GM12878 (cell line): ENCODE measurements around the gene TRIM37. TPM values are rescaled to one million over a fixed set of nuclear protein-coding genes. Genes with fewer than 3 reads are reported as not detected.

Experiments used
- ATAC-seq: fragments of 200-7000 bp; cut with Tn5 transposase; 3 replicates; pipeline ENCODE4 v1.9.1; 2020; ENCODE audit warnings: mild to moderate bottlenecking, moderate library complexity
- BruUV-seq: library from RNA; stranded (reverse); fragments of 400-500 nt; replicated peaks from 2 replicates; lab custom pipeline; 2021; lab: Mats Ljungman, UMichigan
- CTCF ChIA-PET: fragments of 300-600 bp; sonication (Branson Sonifier 250); formaldehyde crosslinking; extraction: SDS; loops from one replicate; lab custom pipeline; 2021; ENCODE audit warnings: inconsistent platforms; lab: Yijun Ruan, JAX
- POLR2A ChIA-PET: fragments of 350-600 bp; formaldehyde crosslinking; extraction: SDS; loops from one replicate; lab custom pipeline; 2021; ENCODE audit warnings: inconsistent platforms; lab: Charles Lee
- RAD21 ChIA-PET: fragments of 300-600 bp; sonication (Branson Sonifier 250); formaldehyde crosslinking; loops from one replicate; lab custom pipeline; 2023; ENCODE audit warnings: antibody characterized with exemption; ENCODE audit not compliant: unreplicated experiment; lab: Charles Lee
- SMC1A ChIA-PET: fragments of 300-600 bp; sonication (Branson Sonifier 250); formaldehyde crosslinking; loops from one replicate; lab custom pipeline; 2023; ENCODE audit not compliant: unreplicated experiment, uncharacterized antibody; lab: Charles Lee
- DNase-seq: peaks from one replicate; pipeline ENCODE4 v3.0.0-alpha.2; 2011; ENCODE audit warnings: low read depth, low spot score
- FAIRE-seq: peaks from 3 replicates; lab custom pipeline; 2011; peaks lifted over from hg19 to GRCh38; lab: Jason Lieb, UNC
- H2AFZ ChIP-seq: 2 replicates; pipeline ENCODE4 v1.6.0; 2011; ENCODE audit warnings: low read depth, low read length, control low read depth; ENCODE audit not compliant: control insufficient read depth
- H3K27ac ChIP-seq: 2 replicates; pipeline ENCODE4 v1.5.1; 2011; ENCODE audit warnings: control low read depth; ENCODE audit not compliant: control insufficient read depth, insufficient read depth
- H3K27me3 ChIP-seq, 2 experiments: replicated peaks in 1 of 2; 2 replicates each; pipeline versions ENCODE4 v1.6.0 to v1.6.1; 2011; ENCODE audit warnings: low read length in 1 of 2; ENCODE audit not compliant: control insufficient read depth in 2 of 2, insufficient read depth in 2 of 2
- H3K36me3 ChIP-seq, 2 experiments: 2 replicates each; pipeline ENCODE4 v1.5.1; 2011; ENCODE audit warnings: low read length in 1 of 2; ENCODE audit not compliant: control insufficient read depth in 2 of 2, insufficient read depth in 2 of 2
- H3K4me1 ChIP-seq: 2 replicates; pipeline ENCODE4 v1.6.1; 2011; ENCODE audit warnings: mild to moderate bottlenecking, low read length, moderate library complexity, mixed read lengths; ENCODE audit not compliant: control insufficient read depth, insufficient read depth
- H3K4me2 ChIP-seq: 2 replicates; pipeline ENCODE4 v1.6.0; 2011; ENCODE audit warnings: control low read depth; ENCODE audit not compliant: control insufficient read depth, insufficient read depth
- H3K4me3 ChIP-seq: fragments of 200-600 bp; sonication (generic); 2 replicates; pipeline ENCODE4 v1.5.1; 2016
- H3K79me2 ChIP-seq: 2 replicates; pipeline ENCODE4 v1.6.0; 2011; ENCODE audit warnings: low read length; ENCODE audit not compliant: control insufficient read depth, insufficient read depth
- H3K9ac ChIP-seq: 2 replicates; pipeline ENCODE4 v1.8.0; 2011; ENCODE audit warnings: low read length, control low read depth, mixed read lengths; ENCODE audit not compliant: control insufficient read depth, insufficient read depth
- H3K9me3 ChIP-seq: replicated peaks from 3 replicates; pipeline ENCODE4 v1.5.1; 2011; ENCODE audit warnings: mild to moderate bottlenecking, low read length; ENCODE audit not compliant: control insufficient read depth, insufficient read depth
- H4K20me1 ChIP-seq: 2 replicates; pipeline ENCODE4 v1.6.0; 2011; ENCODE audit not compliant: control insufficient read depth, insufficient read depth
- ATF7 ChIP-seq: fragments of 450-650 bp; IDR thresholded peaks from 2 replicates; pipeline ENCODE4 v1.6.1; 2016; ENCODE audit warnings: low read depth, mild to moderate bottlenecking
- BRCA1 ChIP-seq: IDR thresholded peaks from 2 replicates; pipeline ENCODE4 v1.6.1; 2011; ENCODE audit warnings: low read depth, low read length, improper control_type of control experiment
- CEBPB ChIP-seq, 2 experiments: fragments of 150-350 bp in 1 of 2; IDR thresholded peaks; 2 replicates each; pipeline ENCODE4 v1.6.1; 2012 to 2014; ENCODE audit warnings: low read depth in 2 of 2, low read length in 2 of 2, borderline replicate concordance in 1 of 2, inconsistent platforms in 1 of 2
- MYB ChIP-seq: fragments of 150-350 bp; IDR thresholded peaks from 2 replicates; pipeline ENCODE4 v1.6.1; 2014; ENCODE audit warnings: mild to moderate bottlenecking, low read depth, low read length, borderline replicate concordance
- NFIC ChIP-seq: IDR thresholded peaks from 2 replicates; pipeline ENCODE4 v1.6.1; 2012; ENCODE audit warnings: low read depth, mild to moderate bottlenecking, inconsistent platforms, low read length, moderate library complexity
- NR2F1 ChIP-seq: fragments of 450-650 bp; conservative IDR thresholded peaks from 2 replicates; pipeline ENCODE4 v1.6.1; 2017; ENCODE audit warnings: mild to moderate bottlenecking
- SKIL ChIP-seq: fragments of 450-650 bp; IDR thresholded peaks from 2 replicates; pipeline ENCODE4 v1.6.1; 2017; ENCODE audit warnings: mild to moderate bottlenecking, low read depth, inconsistent platforms; ENCODE audit not compliant: poor library complexity, severe bottlenecking
- SMC3 ChIP-seq: IDR thresholded peaks from 2 replicates; pipeline ENCODE4 v1.6.1; 2011; ENCODE audit warnings: low read length, improper control_type of control experiment, borderline replicate concordance
- SREBF1 ChIP-seq: IDR thresholded peaks from 2 replicates; pipeline ENCODE4 v1.6.1; 2012; ENCODE audit warnings: mild to moderate bottlenecking, low read length
- WRNIP1 ChIP-seq: IDR thresholded peaks from 2 replicates; pipeline ENCODE4 v1.6.1; 2011; ENCODE audit warnings: low read depth, low read length, improper control_type of control experiment, borderline replicate concordance
- ZNF24 ChIP-seq: fragments of 450-650 bp; IDR thresholded peaks from 2 replicates; pipeline ENCODE4 v1.6.1; 2017; ENCODE audit warnings: antibody characterized with exemption, mild to moderate bottlenecking
- ZNF592 ChIP-seq: fragments of 450-650 bp; IDR thresholded peaks from 2 replicates; pipeline ENCODE4 v1.6.1; 2017; ENCODE audit warnings: mild to moderate bottlenecking, moderate library complexity
- ZZZ3 ChIP-seq: IDR thresholded peaks from 2 replicates; pipeline ENCODE4 v1.6.1; 2011; ENCODE audit warnings: low read depth; ENCODE audit not compliant: control insufficient read depth, insufficient read length
- WGBS: methylation state at CpG from one replicate; pipeline ENCODE4 v1.1.6; 2016; ENCODE audit warnings: low lambda C conversion rate; ENCODE audit not compliant: insufficient replicate concordance, insufficient coverage; ENCODE audit errors: missing lambda C conversion rate; 5-methylcytosine and 5-hydroxymethylcytosine counted together
- in situ Hi-C: fragments of 300-500 bp; cut with MboI; formaldehyde crosslinking; loops from 9 replicates; pipeline ENCODE4 v1.14.3; 2018; ENCODE audit warnings: mixed read lengths
- intact Hi-C: fragments of 100-400 bp; cut with micrococcal nuclease; formaldehyde crosslinking; loops from one replicate; pipeline ENCODE4 v1.14.2; 2022; ENCODE audit not compliant: unreplicated experiment
- polyA plus RNA-seq, 11 experiments: library from polyadenylated mRNA; depleted of rRNA in 4 of 11; unstranded in 6 of 11; stranded (reverse) in 5 of 11; fragments of >200 nt; fragmentation: Nextera tagmentation in 4 of 11; fragmentation: Illumina TruSeq in 1 of 11; extraction: Ambion mirVana in 4 of 11; extraction: Trizol in 1 of 11; gene quantifications; 1 replicate in 1 of 11; 2 replicates in 10 of 11; pipeline versions ENCODE4 v1.2.1 to v1.2.3, GENCODE V29; 2011 to 2016; ENCODE audit warnings: inconsistent platforms in 2 of 11, missing spikeins in 2 of 11, low read depth in 1 of 11
- total RNA-seq, 4 experiments: library from RNA; depleted of rRNA in 3 of 4; stranded (reverse); fragments of >200 nt in 3 of 4; fragmentation: Illumina TruSeq in 1 of 4; extraction: Trizol in 1 of 4; gene quantifications; 2 replicates each; pipeline versions ENCODE4 v1.2.1 to v1.2.3, GENCODE V29; 2013 to 2021

TRIM37 gene
- total and polyA plus RNA-seq, 10 of the 15 experiments (the other 5 are each of a cell fraction or from before 2014, with no cell fraction given) = 4.8 to 20.6 (median 18.1) TPM

- in situ Hi-C loops (no loop called here), intact Hi-C loops (no loop called here)
- no peak for FAIRE-seq
- SMC1A ChIA-PET = interaction anchor here (0.6 to 2.4 kb wide), 7 partner anchors 10 to 89 kb away, joined by 3 to 10 read pairs (median 4); partner anchors contain the start of genes PRR11 and SKA2
- POLR2A ChIA-PET = interaction anchor here (0.6 to 2.1 kb wide), 2 partner anchors 9 to 22 kb away, joined by 3 to 7 read pairs; partner anchors contain the start of genes PRR11 and SKA2
- TF ChIP-seq BRCA1 = no peak
- no peak for TF ChIP-seq SMC3
- TF ChIP-seq ZNF592 = no peak
- no peak for TF ChIP-seq ZZZ3
- no peak for TF ChIP-seq ATF7
- no peak for TF ChIP-seq ZNF24
- no peak for TF ChIP-seq MYB
- TF ChIP-seq SREBF1 = no peak
- TF ChIP-seq SKIL = no peak
- no peak for TF ChIP-seq CEBPB (IDR thresholded peaks at IDR 0.05; ENCODE audit: borderline replicate concordance in 1 of 2, low read depth in 2 of 2, low read length in 2 of 2)
- no peak for TF ChIP-seq NR2F1
- no peak for TF ChIP-seq NFIC
- TF ChIP-seq WRNIP1 = no peak
- Histone ChIP-seq H3K79me2 (peaks cover 72% of the 10 kb centered on the region), H3K9ac (no peak overlapping the region), H3K4me2 (no peak overlapping the region), H3K36me3 (peaks cover 0 to 5% of the 10 kb centered on the region in 2 experiments; a peak in 1 of 4 replicates), H3K27me3 (no peaks in the 10 kb centered on the region), H3K4me3 (no peak overlapping the region), H3K4me1 (peaks cover 3% of the 10 kb centered on the region; the same call in 1 of the 2 replicates), H2AFZ (no peak overlapping the region), H3K27ac (no peak overlapping the region), H4K20me1 (no peaks in the 10 kb centered on the region), H3K9me3 (no peaks in the 10 kb centered on the region)
- RAD21 ChIA-PET = no interaction called here
- no TSS peak for BruUV-seq
- no peak for DNase-seq
- CTCF ChIA-PET = interaction anchor here (1.7 to 1.9 kb wide), 2 partner anchors 10 to 27 kb away, joined by 4 to 9 read pairs; partner anchors contain the start of genes PRR11 and SKA2
- no peak for ATAC-seq
- WGBS = 95% methylated on average over 4 of the region's 4 CpGs
These were observed 39.0 kb upstream of the TRIM37 start for GRCh38 chr17:59145571-59146096.
